ENCODE measurements around the gene MMP7. TPM values are rescaled to one million over a fixed set of nuclear protein-coding genes. Genes with fewer than 3 reads are reported as not detected.

The MMP7 gene
- polyA plus RNA-seq, 1 experiment: not detected

DNA sequence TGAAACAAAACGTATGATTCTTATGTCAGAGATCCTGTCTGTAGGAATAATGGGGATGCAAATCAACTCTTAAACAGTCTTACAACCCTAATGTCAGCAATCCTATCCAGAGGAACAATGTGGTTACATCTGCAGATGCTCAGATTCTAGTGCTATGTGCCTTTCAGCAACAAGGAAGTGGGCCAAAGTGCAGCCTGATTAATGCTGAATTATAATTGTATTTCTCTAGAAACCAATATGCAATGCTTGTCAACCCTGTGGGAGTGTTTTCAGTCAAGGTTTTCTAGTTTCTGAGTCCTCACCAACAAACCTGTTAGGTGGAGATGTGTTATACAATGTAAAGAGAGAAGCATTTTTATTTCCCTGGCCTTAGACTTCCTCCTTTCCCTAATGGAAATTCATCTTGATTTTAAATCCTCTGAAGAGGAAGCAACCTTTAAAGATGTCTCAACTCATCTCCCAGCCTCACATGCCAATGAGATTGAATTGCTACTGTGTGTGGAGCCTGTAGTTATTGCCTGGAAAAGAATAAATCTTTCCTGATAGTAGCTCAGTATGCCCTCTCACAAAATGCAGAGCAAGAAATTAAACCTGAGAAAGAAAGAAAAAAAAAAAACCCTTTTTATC is 51.8 kb downstream of the MMP7 start:
- CTCF ChIA-PET: interaction anchor here (0.9 to 6.4 kb wide), 5 partner anchors 14 to 137 kb away, joined by 3 to 26 read pairs (median 4); no protein-coding TSS in a partner anchor
- POLR2A ChIA-PET: no interaction called here

DNA sequence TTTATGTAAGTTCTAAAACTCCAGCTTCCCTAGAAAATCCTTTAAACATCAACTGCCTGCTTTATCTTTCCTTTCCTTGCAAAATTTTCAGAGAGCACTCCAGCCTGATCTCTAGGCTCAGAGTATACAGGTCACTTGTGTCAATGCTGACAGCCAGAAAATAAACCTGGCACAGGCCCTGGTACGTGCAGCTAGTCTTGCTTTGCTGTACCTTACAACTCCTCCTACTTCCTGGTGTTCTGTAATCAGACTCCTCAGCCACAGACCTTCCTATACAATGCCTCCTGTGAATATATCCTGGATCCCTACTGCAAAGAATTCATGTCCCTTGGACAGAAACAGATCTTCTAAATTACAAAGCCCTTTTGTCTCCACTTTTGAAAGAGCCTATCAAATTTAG is 53.7 kb downstream of the MMP7 start:
- DNase-seq (ENCODE audit: low read depth, low spot score): no peak
- CTCF ChIA-PET: interaction anchor here (1.4 to 6.4 kb wide), 2 partner anchors 19 to 86 kb away, joined by 3 to 26 read pairs; no protein-coding TSS in a partner anchor
- Histone ChIP-seq H3K27ac (ENCODE audit: low read depth, low read length) (no peak overlapping the region), H3K9me3 (ENCODE audit: control insufficient read depth, insufficient read depth, low read length) (no peaks in the 10 kb centered on the region), H3K4me3 (ENCODE audit: low read depth, low read length) (no peak overlapping the region), H3K27me3 (ENCODE audit: control insufficient read depth, insufficient read depth, low read length) (no peaks in the 10 kb centered on the region)
- no peak for TF ChIP-seq CTCF (IDR thresholded peaks at IDR 0.05; ENCODE audit: low read depth, low read length)
- POLR2A ChIA-PET: interaction anchor here (0.6 kb wide), 1 partner anchor 76 kb away, joined by 3 read pairs; no protein-coding TSS in a partner anchor

More for the DNA sequence above, 51.8 kb downstream of the MMP7 start:
- H3K9me3 ChIP-seq (ENCODE audit: control insufficient read depth, insufficient read depth, low read length): no peaks in the 10 kb centered on the region
- no peak for TF ChIP-seq CTCF (IDR thresholded peaks at IDR 0.05; ENCODE audit: low read depth, low read length)
- H3K27me3 ChIP-seq (ENCODE audit: control insufficient read depth, insufficient read depth, low read length): no peaks in the 10 kb centered on the region
- H3K4me3 ChIP-seq (ENCODE audit: low read depth, low read length): no peak overlapping the region
- DNase-seq (ENCODE audit: low read depth, low spot score): no peak
- no peak overlapping the region for H3K27ac ChIP-seq (ENCODE audit: low read depth, low read length)

DNA sequence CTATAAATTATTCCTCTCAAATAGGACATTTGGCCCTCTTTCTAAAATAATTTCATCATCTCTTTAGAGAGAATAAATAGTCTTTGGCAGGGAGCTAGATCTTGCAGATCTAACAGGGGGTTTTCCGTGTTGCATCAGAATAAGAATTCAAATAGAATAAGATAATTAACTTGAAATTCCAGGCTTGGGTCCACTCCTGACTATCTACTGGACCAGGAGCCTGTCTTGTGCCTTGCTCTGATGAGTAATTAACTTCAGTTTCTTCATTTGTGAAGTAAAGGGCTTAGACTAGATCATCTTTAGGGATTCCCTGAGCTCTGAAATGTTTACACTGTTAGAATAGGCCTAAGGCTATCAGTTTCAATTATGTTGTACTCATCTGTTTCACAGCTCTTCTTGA is 54.5 kb downstream of the MMP7 start:
- no peak for DNase-seq (ENCODE audit: low read depth, low spot score)
- POLR2A ChIA-PET: interaction anchor here (0.6 kb wide), 1 partner anchor 77 kb away, joined by 3 read pairs; no protein-coding TSS in a partner anchor

GRCh38 chr11:102473543-102473942 is 57.0 kb downstream of the MMP7 start:
- no peaks in the 10 kb centered on the region for H3K9me3 ChIP-seq (ENCODE audit: control insufficient read depth, insufficient read depth, low read length)
- no peaks in the 10 kb centered on the region for H3K27me3 ChIP-seq (ENCODE audit: control insufficient read depth, insufficient read depth, low read length)
- no peak overlapping the region for H3K27ac ChIP-seq (ENCODE audit: low read depth, low read length)
- CTCF ChIA-PET: no interaction called here
- H3K4me3 ChIP-seq (ENCODE audit: low read depth, low read length): no peak overlapping the region
- no peak for DNase-seq (ENCODE audit: low read depth, low spot score)
- POLR2A ChIA-PET: no interaction called here
- no peak for TF ChIP-seq CTCF (IDR thresholded peaks at IDR 0.05; ENCODE audit: low read depth, low read length)

More for the DNA sequence above, 54.5 kb downstream of the MMP7 start:
- Histone ChIP-seq H3K27ac (ENCODE audit: low read depth, low read length) (no peak overlapping the region), H3K27me3 (ENCODE audit: control insufficient read depth, insufficient read depth, low read length) (no peaks in the 10 kb centered on the region), H3K4me3 (ENCODE audit: low read depth, low read length) (no peak overlapping the region), H3K9me3 (ENCODE audit: control insufficient read depth, insufficient read depth, low read length) (no peaks in the 10 kb centered on the region)
- no peak for TF ChIP-seq CTCF (IDR thresholded peaks at IDR 0.05; ENCODE audit: low read depth, low read length)
- CTCF ChIA-PET: interaction anchor here (1.4 to 6.4 kb wide), 2 partner anchors 20 to 86 kb away, joined by 3 to 26 read pairs; no protein-coding TSS in a partner anchor

DNA sequence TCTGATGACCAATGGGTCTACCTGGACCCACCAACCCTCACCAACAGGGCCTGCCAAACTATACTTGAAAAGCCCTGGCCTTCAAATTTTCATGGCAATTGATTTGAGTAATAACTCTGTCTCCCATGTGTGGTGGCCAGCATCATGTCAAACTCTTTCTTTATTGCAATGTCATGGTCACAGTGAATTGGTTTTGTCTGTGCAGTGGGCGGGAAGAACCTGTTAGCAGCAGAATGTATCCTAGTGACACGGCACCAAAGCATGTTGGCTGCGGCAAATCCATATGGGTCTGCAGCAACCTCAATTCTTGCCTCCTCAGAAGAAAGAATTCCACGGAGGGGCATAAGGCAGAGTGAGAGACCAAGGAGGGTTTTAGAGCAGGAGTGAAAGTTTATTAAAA is 58.4 kb downstream of the MMP7 start:
- DNase-seq (ENCODE audit: low read depth, low spot score): no peak
- no peak for TF ChIP-seq CTCF (IDR thresholded peaks at IDR 0.05; ENCODE audit: low read depth, low read length)

More for the DNA sequence above, 58.4 kb downstream of the MMP7 start:
- Histone ChIP-seq H3K4me3 (ENCODE audit: low read depth, low read length) (no peak overlapping the region), H3K9me3 (ENCODE audit: control insufficient read depth, insufficient read depth, low read length) (no peaks in the 10 kb centered on the region), H3K27me3 (ENCODE audit: control insufficient read depth, insufficient read depth, low read length) (no peaks in the 10 kb centered on the region), H3K27ac (ENCODE audit: low read depth, low read length) (no peak overlapping the region)
- ChIA-PET CTCF (interaction anchor here (0.5 kb wide), 1 partner anchor 46 kb away, joined by 5 read pairs; no protein-coding TSS in a partner anchor), POLR2A (no interaction called here)

Data from AG04450 (cell line).